Mucosa of stomach (tissue), 1 donor: ENCODE results near the gene SAT2.
A peak's percentile ranks its signal among the peaks of the same experiment; 100 is the strongest.

Experiments
- H3K27me3 ChIP-seq: one replicate; pipeline ENCODE4 v1.7.0; 2013; ENCODE audit warnings: mild to moderate bottlenecking, low read length; ENCODE audit not compliant: control insufficient read depth, insufficient read depth
- H3K36me3 ChIP-seq: one replicate; pipeline ENCODE4 v1.7.0; 2013; ENCODE audit warnings: low read length; ENCODE audit not compliant: control insufficient read depth, insufficient read depth
- H3K4me1 ChIP-seq: one replicate; pipeline ENCODE4 v1.7.0; 2013; ENCODE audit warnings: mild to moderate bottlenecking, low read length; ENCODE audit not compliant: control insufficient read depth, insufficient read depth
- H3K4me3 ChIP-seq: one replicate; pipeline ENCODE4 v1.7.0; 2013; ENCODE audit warnings: low read length
- H3K9ac ChIP-seq: one replicate; pipeline ENCODE4 v1.7.0; 2013; ENCODE audit warnings: mild to moderate bottlenecking, low read length, moderate library complexity
- H3K9me3 ChIP-seq: one replicate; pipeline ENCODE4 v1.7.0; 2013; ENCODE audit warnings: mild to moderate bottlenecking, low read length, moderate library complexity; ENCODE audit not compliant: control insufficient read depth
- donor health status: Pancreatic carcinoma.

SAT2 gene

GRCh38 chr17:7588553-7589203, 38.9 kb downstream of the SAT2 start:
- Histone ChIP-seq H3K36me3 (peaks cover 12% of the 10 kb centered on the region), H3K9ac (peak overlapping the region; percentile 50), H3K9me3 (no peaks in the 10 kb centered on the region), H3K27me3 (no peaks in the 10 kb centered on the region), H3K4me1 (peaks cover 30% of the 10 kb centered on the region), H3K4me3 (no peak overlapping the region)

GRCh38 chr17:7587420-7588151, 40.0 kb downstream of the SAT2 start:
- H3K9ac ChIP-seq: no peak overlapping the region

DNA sequence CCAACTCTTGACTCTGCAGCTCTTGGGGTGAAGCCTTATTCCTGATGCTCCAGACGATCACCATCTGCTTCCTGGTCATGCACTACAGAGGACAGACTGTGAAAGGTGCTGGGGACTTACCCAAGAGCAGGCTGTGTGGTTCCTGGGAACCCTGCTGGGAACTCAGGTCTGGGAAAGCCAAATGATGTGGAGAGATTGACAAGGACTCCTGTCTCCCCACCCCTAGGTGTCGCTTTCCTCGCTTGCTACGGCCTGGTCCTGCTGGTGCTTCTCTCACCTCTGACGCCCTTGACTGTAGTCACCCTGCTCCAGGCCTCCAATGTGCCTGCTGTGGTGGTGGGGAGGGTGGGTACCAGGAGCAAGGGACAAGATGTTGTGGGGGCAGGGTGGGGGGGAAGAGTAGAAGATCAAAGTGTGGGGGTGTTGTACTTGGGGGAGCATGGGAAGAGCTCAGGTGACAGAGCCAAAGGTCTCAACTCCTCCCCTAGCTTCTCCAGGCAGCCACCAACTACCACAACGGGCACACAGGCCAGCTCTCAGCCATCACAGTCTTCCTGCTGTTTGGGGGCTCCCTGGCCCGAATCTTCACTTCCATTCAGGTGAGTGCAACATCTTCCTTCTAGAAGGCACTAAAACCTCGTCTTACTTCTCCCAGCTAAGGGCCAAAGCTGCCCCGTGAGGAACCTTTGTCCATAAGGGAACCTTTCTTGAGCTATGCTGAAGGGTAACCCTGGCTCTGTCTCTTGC, 40.8 kb downstream of the SAT2 start:
- Histone ChIP-seq H3K4me3 (no peak overlapping the region), H3K4me1 (peaks cover 47% of the 10 kb centered on the region), H3K27me3 (no peaks in the 10 kb centered on the region), H3K9me3 (no peaks in the 10 kb centered on the region), H3K36me3 (no peaks in the 10 kb centered on the region), H3K9ac (no peak overlapping the region)

More at GRCh38 chr17:7587420-7588151, 40.0 kb downstream of the SAT2 start:
- H3K27me3 ChIP-seq: no peaks in the 10 kb centered on the region
- H3K9me3 ChIP-seq: no peaks in the 10 kb centered on the region
- no peak overlapping the region for H3K4me3 ChIP-seq
- peaks cover 1% of the 10 kb centered on the region for H3K36me3 ChIP-seq
- peaks cover 40% of the 10 kb centered on the region for H3K4me1 ChIP-seq

GRCh38 chr17:7583253-7584109, 44.1 kb downstream of the SAT2 start, which contains the start of gene MPDU1:
Gene MPDU1 (plus strand): TSS chr17:7583852. CDS start chr17:7583863, 11 bp downstream.
- no peaks in the 10 kb centered on the region for H3K27me3 ChIP-seq
- peak within 1 kb of the TSS; percentile 90 for H3K4me3 ChIP-seq
- H3K9me3 ChIP-seq: no peaks in the 10 kb centered on the region
- H3K36me3 ChIP-seq: peaks cover 6% of the 10 kb centered on the region
- H3K9ac ChIP-seq: peak within 1 kb of the TSS; percentile 94
- H3K4me1 ChIP-seq: peaks cover 56% of the 10 kb centered on the region

DNA sequence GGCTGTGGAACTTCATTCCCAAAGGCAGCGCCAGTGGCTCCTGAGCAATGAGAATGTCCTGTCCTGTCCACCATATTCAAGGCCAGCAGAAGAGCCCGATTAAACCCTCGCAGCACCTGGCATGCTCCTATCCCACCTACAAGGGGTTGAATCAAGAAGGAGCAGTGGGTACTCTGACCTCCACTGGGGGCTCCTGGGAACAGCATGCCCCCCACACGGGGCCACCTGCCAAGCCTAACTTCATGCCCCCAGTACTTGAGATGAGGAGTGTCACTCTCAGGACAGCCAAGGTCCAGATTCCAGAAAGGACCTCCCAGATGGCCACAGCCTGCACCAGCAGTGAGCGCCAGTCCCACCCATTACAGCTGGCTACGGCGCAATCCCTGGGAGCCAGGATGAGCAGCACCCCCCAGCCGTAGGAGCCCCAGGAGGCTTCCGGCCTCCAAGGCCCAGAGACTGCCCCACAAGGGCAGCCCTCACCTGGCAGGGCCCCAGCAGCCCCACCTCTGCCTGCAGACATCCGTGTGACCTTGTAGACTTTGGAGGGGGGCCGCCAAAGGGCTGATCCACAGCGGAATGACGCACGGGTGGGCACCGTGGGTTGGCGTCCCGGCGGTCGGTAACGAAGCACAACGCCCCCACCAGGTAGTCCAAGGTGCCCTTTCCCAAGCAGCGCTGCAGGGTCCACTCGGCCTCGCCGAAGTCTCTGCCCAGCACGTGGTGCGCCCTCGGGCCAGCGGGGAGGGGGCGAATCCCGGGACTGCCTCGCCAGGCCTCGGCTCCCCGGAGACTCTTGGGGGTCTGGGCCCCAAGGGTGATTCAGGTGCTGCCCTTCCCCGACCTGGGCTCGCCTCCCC, 45.0 kb downstream of the SAT2 start:
- Histone ChIP-seq H3K36me3 (peaks cover 13% of the 10 kb centered on the region), H3K9me3 (no peaks in the 10 kb centered on the region), H3K27me3 (no peaks in the 10 kb centered on the region), H3K4me1 (peaks cover 59% of the 10 kb centered on the region), H3K9ac (peak overlapping the region; percentile 94), H3K4me3 (peak overlapping the region; percentile 90)

GRCh38 chr17:7580604-7581575, 46.7 kb downstream of the SAT2 start:
- Histone ChIP-seq H3K4me3 (peak overlapping the region; percentile 49), H3K9ac (peak overlapping the region; percentile 87), H3K27me3 (no peaks in the 10 kb centered on the region), H3K4me1 (peaks cover 63% of the 10 kb centered on the region), H3K9me3 (no peaks in the 10 kb centered on the region), H3K36me3 (peaks cover 28% of the 10 kb centered on the region)

DNA sequence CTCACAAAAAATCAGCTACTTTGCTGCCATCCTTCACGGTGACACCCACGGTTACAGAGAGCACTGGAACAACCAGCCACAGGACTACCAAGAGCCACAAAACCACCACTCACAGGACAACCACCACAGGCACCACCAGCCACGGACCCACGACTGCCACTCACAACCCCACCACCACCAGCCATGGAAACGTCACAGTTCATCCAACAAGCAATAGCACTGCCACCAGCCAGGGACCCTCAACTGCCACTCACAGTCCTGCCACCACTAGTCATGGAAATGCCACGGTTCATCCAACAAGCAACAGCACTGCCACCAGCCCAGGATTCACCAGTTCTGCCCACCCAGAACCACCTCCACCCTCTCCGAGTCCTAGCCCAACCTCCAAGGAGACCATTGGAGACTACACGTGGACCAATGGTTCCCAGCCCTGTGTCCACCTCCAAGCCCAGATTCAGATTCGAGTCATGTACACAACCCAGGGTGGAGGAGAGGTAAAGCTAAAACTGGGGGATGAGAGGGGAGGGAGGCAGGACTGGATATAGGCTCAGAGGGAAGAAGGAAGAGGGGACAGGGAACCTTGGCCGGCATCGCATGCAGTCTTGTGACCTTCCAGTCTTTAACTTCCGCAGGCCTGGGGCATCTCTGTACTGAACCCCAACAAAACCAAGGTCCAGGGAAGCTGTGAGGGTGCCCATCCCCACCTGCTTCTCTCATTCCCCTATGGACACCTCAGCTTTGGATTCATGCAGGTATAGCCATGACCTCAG, 47.6 kb downstream of the SAT2 start:
- peaks cover 62% of the 10 kb centered on the region for H3K4me1 ChIP-seq
- no peaks in the 10 kb centered on the region for H3K27me3 ChIP-seq
- peak overlapping the region; percentile 49 for H3K4me3 ChIP-seq
- H3K9me3 ChIP-seq: no peaks in the 10 kb centered on the region
- H3K36me3 ChIP-seq: peaks cover 36% of the 10 kb centered on the region
- H3K9ac ChIP-seq: peak overlapping the region; percentile 87

- peak within 1 kb of the TSS; percentile 87 for H3K9ac ChIP-seq
- H3K27me3 ChIP-seq: no peaks in the 10 kb centered on the region
- peaks cover 60% of the 10 kb centered on the region for H3K4me1 ChIP-seq
- H3K9me3 ChIP-seq: no peaks in the 10 kb centered on the region
- H3K4me3 ChIP-seq: peak within 1 kb of the TSS; percentile 49
- peaks cover 39% of the 10 kb centered on the region for H3K36me3 ChIP-seq
Measured at GRCh38 chr17:7579001-7579833, 48.4 kb downstream of the SAT2 start, which contains the start of gene CD68. Gene CD68 (plus strand): TSS chr17:7579638. CDS start chr17:7579678, 40 bp downstream.
